Smooth muscle cell (in vitro differentiated cells): ENCODE results near the gene PWP2. TPM values are rescaled to one million over a fixed set of nuclear protein-coding genes. Genes with fewer than 3 reads are reported as not detected.

Source experiments
- polyA plus RNA-seq: library from polyadenylated mRNA; unstranded; fragments of >200 nt; fragmentation: Nextera tagmentation; extraction: Ambion mirVana; gene quantifications from 2 replicates; pipeline ENCODE4 v1.2.1, GENCODE V29; 2016
- total RNA-seq: library from RNA; depleted of rRNA; stranded (reverse); fragments of >200 nt; gene quantifications from 2 replicates; pipeline ENCODE4 v1.2.3, GENCODE V29; 2014

The PWP2 gene
- total and polyA plus RNA-seq, 2 experiments from 2014 or later, result 0.38 to 1.4 TPM

Other genes starting within 250 kb of the PWP2 start
- 12.1 and 17.2 TPM in 2 replicates for gene AGPAT3, start 242.2 kb upstream of the PWP2 start, total RNA-seq
- 10.9 and 17.4 TPM in 2 replicates for gene AGPAT3, start 242.2 kb upstream of the PWP2 start, polyA plus RNA-seq
- gene TRAPPC10, start 95.1 kb upstream of the PWP2 start, total RNA-seq, result 16.9 and 24.6 TPM in 2 replicates
- 7.9 and 12.3 TPM in 2 replicates for gene TRAPPC10, start 95.1 kb upstream of the PWP2 start, polyA plus RNA-seq
- 5.8 and 6.3 TPM in 2 replicates for gene GATD3, start 26.3 kb downstream of the PWP2 start, total RNA-seq
- gene GATD3, start 26.3 kb downstream of the PWP2 start, polyA plus RNA-seq, result 4.1 and 4.6 TPM in 2 replicates
- 0.76 and 1.0 TPM in 2 replicates for gene ICOSLG, start 133.5 kb downstream of the PWP2 start, total RNA-seq
- 0.73 and 1.3 TPM in 2 replicates for gene ICOSLG, start 133.5 kb downstream of the PWP2 start, polyA plus RNA-seq
- gene DNMT3L, start 154.5 kb downstream of the PWP2 start, total RNA-seq, result not detected in 2 replicates
- gene DNMT3L, start 154.5 kb downstream of the PWP2 start, polyA plus RNA-seq, result not detected in 2 replicates
- 0.27 and 0.76 TPM in 2 replicates for gene AIRE, start 178.5 kb downstream of the PWP2 start, total RNA-seq
- 1.1 TPM in 1 of 2 replicates, not detected in the other for gene AIRE, start 178.5 kb downstream of the PWP2 start, polyA plus RNA-seq
- gene PFKL, start 192.7 kb downstream of the PWP2 start, total RNA-seq, result 51.4 and 52.1 TPM in 2 replicates
- gene PFKL, start 192.7 kb downstream of the PWP2 start, polyA plus RNA-seq, result 162 and 178 TPM in 2 replicates
- 6.5 and 12.4 TPM in 2 replicates for gene CFAP410, start 232.0 kb downstream of the PWP2 start, total RNA-seq
- 21.7 and 28.3 TPM in 2 replicates for gene CFAP410, start 232.0 kb downstream of the PWP2 start, polyA plus RNA-seq
- 0.31 TPM in 1 of 2 replicates, not detected in the other for gene TRPM2, start 246.2 kb downstream of the PWP2 start, total RNA-seq
- gene TRPM2, start 246.2 kb downstream of the PWP2 start, polyA plus RNA-seq, result not detected in 2 replicates